Hepatocyte (in vitro differentiated cells): ENCODE measurements around the gene MAP3K5.

ENCODE experiments used
- EZH2 ChIP-seq: fragments of 200-600 bp; sonication (generic); IDR thresholded peaks from 2 replicates; pipeline ENCODE4 v1.6.1; 2016; ENCODE audit warnings: antibody characterized with exemption, mild to moderate bottlenecking, borderline replicate concordance
- EZH2phosphoT487 ChIP-seq: fragments of 200-600 bp; sonication (generic); IDR thresholded peaks from one replicate; pipeline ENCODE4 v1.6.1; 2018; ENCODE audit warnings: antibody characterized with exemption, mild to moderate bottlenecking, low read depth, moderate library complexity; ENCODE audit not compliant: unreplicated experiment, severe bottlenecking
- TF ChIP-seq, protein P1 (sequence below): fragments of 200-600 bp; sonication (generic); IDR thresholded peaks from 2 replicates; pipeline ENCODE4 v1.5.1; 2016; ENCODE audit warnings: antibody characterized with exemption, mild to moderate bottlenecking; ENCODE audit not compliant: poor library complexity

DNA sequence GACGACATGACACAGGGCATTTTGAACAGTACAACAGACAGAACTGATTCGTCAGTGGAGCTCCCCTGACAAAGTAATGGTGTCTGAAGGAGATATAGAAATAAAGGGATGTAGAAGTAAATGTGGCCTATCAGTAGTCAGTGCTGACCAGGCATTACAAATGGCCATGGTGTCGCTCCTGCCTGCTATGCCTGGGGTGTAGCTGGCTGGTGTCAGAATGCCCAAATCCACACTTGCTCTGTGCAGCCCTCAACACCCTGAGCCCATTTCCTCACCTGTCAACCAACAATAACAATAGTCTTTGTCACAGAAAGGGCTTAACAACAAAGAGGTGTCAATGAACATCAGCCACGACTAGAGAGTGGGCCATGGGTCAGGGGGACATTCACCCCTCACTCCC is 53.2 kb downstream of the MAP3K5 start:
- TF ChIP-seq, protein P1, sequence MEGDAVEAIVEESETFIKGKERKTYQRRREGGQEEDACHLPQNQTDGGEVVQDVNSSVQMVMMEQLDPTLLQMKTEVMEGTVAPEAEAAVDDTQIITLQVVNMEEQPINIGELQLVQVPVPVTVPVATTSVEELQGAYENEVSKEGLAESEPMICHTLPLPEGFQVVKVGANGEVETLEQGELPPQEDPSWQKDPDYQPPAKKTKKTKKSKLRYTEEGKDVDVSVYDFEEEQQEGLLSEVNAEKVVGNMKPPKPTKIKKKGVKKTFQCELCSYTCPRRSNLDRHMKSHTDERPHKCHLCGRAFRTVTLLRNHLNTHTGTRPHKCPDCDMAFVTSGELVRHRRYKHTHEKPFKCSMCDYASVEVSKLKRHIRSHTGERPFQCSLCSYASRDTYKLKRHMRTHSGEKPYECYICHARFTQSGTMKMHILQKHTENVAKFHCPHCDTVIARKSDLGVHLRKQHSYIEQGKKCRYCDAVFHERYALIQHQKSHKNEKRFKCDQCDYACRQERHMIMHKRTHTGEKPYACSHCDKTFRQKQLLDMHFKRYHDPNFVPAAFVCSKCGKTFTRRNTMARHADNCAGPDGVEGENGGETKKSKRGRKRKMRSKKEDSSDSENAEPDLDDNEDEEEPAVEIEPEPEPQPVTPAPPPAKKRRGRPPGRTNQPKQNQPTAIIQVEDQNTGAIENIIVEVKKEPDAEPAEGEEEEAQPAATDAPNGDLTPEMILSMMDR: no peak
- TF ChIP-seq EZH2 (no peak), EZH2phosphoT487 (no peak)
